IMR-90 (cell line): ENCODE data around the gene BAZ2A.

Experiments
- BHLHE40 ChIP-seq: fragments of 150-350 bp; IDR thresholded peaks from 2 replicates; pipeline ENCODE4 v1.6.1; 2016; ENCODE audit warnings: mild to moderate bottlenecking, low read depth, low read length
- CEBPB ChIP-seq: IDR thresholded peaks from 2 replicates; pipeline ENCODE4 v1.6.1; 2012; ENCODE audit warnings: low read depth, low read length, improper control_type of control experiment
- CHD1 ChIP-seq: IDR thresholded peaks from 2 replicates; pipeline ENCODE4 v1.6.1; 2012; ENCODE audit warnings: low read depth, low read length, improper control_type of control experiment
- CTCF ChIP-seq: conservative IDR thresholded peaks from 2 replicates; pipeline ENCODE4 v1.5.1; 2012; ENCODE audit warnings: mild to moderate bottlenecking, low read depth, low read length, improper control_type of control experiment
- MAFK ChIP-seq: IDR thresholded peaks from 2 replicates; pipeline ENCODE4 v1.6.1; 2012; ENCODE audit warnings: low read depth, low read length, improper control_type of control experiment
- MAZ ChIP-seq: IDR thresholded peaks from 2 replicates; pipeline ENCODE4 v1.6.1; 2012; ENCODE audit warnings: low read depth, mild to moderate bottlenecking, low read length, improper control_type of control experiment, moderate library complexity, borderline replicate concordance
- POLR2A ChIP-seq: IDR thresholded peaks from 2 replicates; pipeline ENCODE4 v1.6.1; 2012; ENCODE audit warnings: mild to moderate bottlenecking, low read depth, low read length
- RAD21 ChIP-seq: IDR thresholded peaks from 2 replicates; pipeline ENCODE4 v1.6.1; 2012; ENCODE audit warnings: low read length, improper control_type of control experiment
- RCOR1 ChIP-seq: IDR thresholded peaks from 2 replicates; pipeline ENCODE4 v1.6.1; 2012; ENCODE audit warnings: mild to moderate bottlenecking, low read length, improper control_type of control experiment; ENCODE audit not compliant: insufficient replicate concordance
- RFX5 ChIP-seq: IDR thresholded peaks from 2 replicates; pipeline ENCODE4 v1.8.0; 2012; ENCODE audit warnings: low read depth, mild to moderate bottlenecking, low read length, moderate library complexity
- TF ChIP-seq, protein P1 (sequence below): fragments of 150-350 bp; IDR thresholded peaks from 2 replicates; pipeline ENCODE4 v1.6.1; 2016; ENCODE audit warnings: low read depth, mild to moderate bottlenecking, low read length, moderate library complexity, borderline replicate concordance
- TF ChIP-seq, protein P2 (sequence below): fragments of 150-350 bp; IDR thresholded peaks from 2 replicates; pipeline ENCODE4 v1.6.1; 2017; ENCODE audit warnings: mild to moderate bottlenecking, antibody characterized with exemption, low read length, low read depth

DNA sequence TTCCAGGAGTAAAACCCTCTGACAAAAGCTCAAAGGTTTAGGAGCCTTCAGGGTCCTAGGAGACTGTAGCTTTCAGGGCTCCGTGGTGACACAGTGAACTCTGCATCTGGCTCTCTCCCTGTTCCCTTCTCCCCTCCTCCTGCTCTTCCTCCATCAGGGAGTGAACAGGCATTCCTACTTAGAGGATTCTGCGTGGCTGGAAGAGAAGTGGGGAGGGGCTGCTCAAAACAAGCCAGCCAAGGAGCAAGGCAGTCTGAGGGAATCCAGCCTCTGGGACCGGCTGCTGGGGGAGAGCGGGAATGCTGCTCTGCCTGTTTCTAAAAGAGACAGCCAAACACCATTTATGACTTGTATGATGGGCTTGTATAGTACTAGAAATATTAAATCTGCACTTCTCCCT, 59.0 kb downstream of the BAZ2A start:
- TF ChIP-seq CTCF (no peak), RAD21 (no peak), RFX5 (no peak), BHLHE40 (no peak), POLR2A (no peak), MAZ (no peak), CEBPB (no peak), MAFK (no peak), CHD1 (no peak), RCOR1 (no peak)
- TF ChIP-seq, protein P1, sequence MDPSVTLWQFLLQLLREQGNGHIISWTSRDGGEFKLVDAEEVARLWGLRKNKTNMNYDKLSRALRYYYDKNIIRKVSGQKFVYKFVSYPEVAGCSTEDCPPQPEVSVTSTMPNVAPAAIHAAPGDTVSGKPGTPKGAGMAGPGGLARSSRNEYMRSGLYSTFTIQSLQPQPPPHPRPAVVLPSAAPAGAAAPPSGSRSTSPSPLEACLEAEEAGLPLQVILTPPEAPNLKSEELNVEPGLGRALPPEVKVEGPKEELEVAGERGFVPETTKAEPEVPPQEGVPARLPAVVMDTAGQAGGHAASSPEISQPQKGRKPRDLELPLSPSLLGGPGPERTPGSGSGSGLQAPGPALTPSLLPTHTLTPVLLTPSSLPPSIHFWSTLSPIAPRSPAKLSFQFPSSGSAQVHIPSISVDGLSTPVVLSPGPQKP = no peak
- TF ChIP-seq, protein P2, sequence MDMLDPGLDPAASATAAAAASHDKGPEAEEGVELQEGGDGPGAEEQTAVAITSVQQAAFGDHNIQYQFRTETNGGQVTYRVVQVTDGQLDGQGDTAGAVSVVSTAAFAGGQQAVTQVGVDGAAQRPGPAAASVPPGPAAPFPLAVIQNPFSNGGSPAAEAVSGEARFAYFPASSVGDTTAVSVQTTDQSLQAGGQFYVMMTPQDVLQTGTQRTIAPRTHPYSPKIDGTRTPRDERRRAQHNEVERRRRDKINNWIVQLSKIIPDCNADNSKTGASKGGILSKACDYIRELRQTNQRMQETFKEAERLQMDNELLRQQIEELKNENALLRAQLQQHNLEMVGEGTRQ = no peak
